NCI-H2107 treated with DMSO at 0.1 percent for 48 hours (cell line): Measurements from ENCODE around the gene RHBDF2.

Experiments
- DNase-seq: peaks from one replicate; lab custom pipeline; 2025; ENCODE audit not compliant: unreplicated experiment; lab: John Stamatoyannopoulos, UW

The RHBDF2 gene

GRCh38 chr17:76441686-76442340, 59.4 kb downstream of the RHBDF2 start:
- DNase-seq = no peak

GRCh38 chr17:76440751-76441362, 60.4 kb downstream of the RHBDF2 start:
- no peak for DNase-seq

- DNase-seq = no peak
Measured at GRCh38 chr17:76439314-76439928, 61.8 kb downstream of the RHBDF2 start.

- no peak for DNase-seq
Measured at GRCh38 chr17:76438906-76439305, 62.3 kb downstream of the RHBDF2 start.

GRCh38 chr17:76437467-76438402, 63.5 kb downstream of the RHBDF2 start:
- DNase-seq = no peak

- DNase-seq = no peak
Measured at GRCh38 chr17:76435751-76436150, 65.5 kb downstream of the RHBDF2 start.

GRCh38 chr17:76434870-76435269, 66.4 kb downstream of the RHBDF2 start:
- no peak for DNase-seq

- DNase-seq = no peak
Measured at GRCh38 chr17:76433693-76434092, 67.5 kb downstream of the RHBDF2 start.

GRCh38 chr17:76432712-76433336, 68.4 kb downstream of the RHBDF2 start:
- no peak for DNase-seq

- no peak for DNase-seq
Measured at GRCh38 chr17:76432004-76432403, 69.2 kb downstream of the RHBDF2 start.

- DNase-seq = no peak
Measured at GRCh38 chr17:76431509-76431908, 69.7 kb downstream of the RHBDF2 start.

- no peak for DNase-seq
Measured at GRCh38 chr17:76428511-76428910, 72.7 kb downstream of the RHBDF2 start.

- DNase-seq = no peak
Measured at GRCh38 chr17:76427501-76428231, 73.6 kb downstream of the RHBDF2 start.

GRCh38 chr17:76426853-76427252, 74.4 kb downstream of the RHBDF2 start:
- DNase-seq = no peak

- DNase-seq = no peak
Measured at GRCh38 chr17:76422860-76423259, 78.4 kb downstream of the RHBDF2 start.

- DNase-seq = no peak
Measured at GRCh38 chr17:76422406-76422805, 78.8 kb downstream of the RHBDF2 start.

- no peak for DNase-seq
Measured at GRCh38 chr17:76421044-76421407, 80.2 kb downstream of the RHBDF2 start.
